Activated T-helper 17 cell treated with anti-CD3 and anti-CD28 coated beads, Interleukin-2, amount 50 U/mL, for 72 hours (primary cell): ENCODE measurements around the gene ATP1A1. TPM values are rescaled to one million over a fixed set of nuclear protein-coding genes. Genes with fewer than 3 reads are reported as not detected.
A peak's percentile ranks its signal among the peaks of the same experiment; 100 is the strongest.

Experiments
- ATAC-seq: fragments of 150-1000 bp; cut with Tn5 transposase; replicated peaks from 2 replicates; pipeline ENCODE4 v1.10.0; 2021; ENCODE audit warnings: mild to moderate bottlenecking, moderate library complexity
- H3K27ac Mint-ChIP-seq: one replicate; pipeline ENCODE4 v1.8.0; 2022; ENCODE audit warnings: mixed read lengths
- H3K27me3 Mint-ChIP-seq: one replicate; pipeline ENCODE4 v1.8.0; 2022; ENCODE audit warnings: mixed read lengths
- H3K36me3 Mint-ChIP-seq: one replicate; pipeline ENCODE4 v1.8.0; 2022; ENCODE audit warnings: low read depth, mild to moderate bottlenecking, mixed read lengths
- H3K4me1 Mint-ChIP-seq: one replicate; pipeline ENCODE4 v1.8.0; 2022; ENCODE audit warnings: mixed read lengths
- H3K4me3 Mint-ChIP-seq: one replicate; pipeline ENCODE4 v1.8.0; 2022; ENCODE audit warnings: mild to moderate bottlenecking, mixed read lengths
- H3K9me3 Mint-ChIP-seq: one replicate; pipeline ENCODE4 v1.8.0; 2022; ENCODE audit warnings: mixed read lengths
- total RNA-seq, 2 donors: library from RNA; stranded (reverse); gene quantifications; one replicate each; pipeline ENCODE4 v1.2.3, GENCODE V29; 2022

The ATP1A1 gene
- total RNA-seq, 2 donors from 2014 or later: 206 to 244 TPM

GRCh38 chr1:116382857-116383483 lies 9.9 kb downstream of the ATP1A1 start:
- H3K9me3 Mint-ChIP-seq: no peaks in the 10 kb centered on the region
- peaks cover 91% of the 10 kb centered on the region for H3K36me3 Mint-ChIP-seq
- H3K4me3 Mint-ChIP-seq: peak overlapping the region; percentile 58
- H3K27me3 Mint-ChIP-seq: no peaks in the 10 kb centered on the region
- peak overlapping the region; percentile 3 for H3K27ac Mint-ChIP-seq
- H3K4me1 Mint-ChIP-seq: peaks cover 57% of the 10 kb centered on the region
- ATAC-seq: no peak

DNA sequence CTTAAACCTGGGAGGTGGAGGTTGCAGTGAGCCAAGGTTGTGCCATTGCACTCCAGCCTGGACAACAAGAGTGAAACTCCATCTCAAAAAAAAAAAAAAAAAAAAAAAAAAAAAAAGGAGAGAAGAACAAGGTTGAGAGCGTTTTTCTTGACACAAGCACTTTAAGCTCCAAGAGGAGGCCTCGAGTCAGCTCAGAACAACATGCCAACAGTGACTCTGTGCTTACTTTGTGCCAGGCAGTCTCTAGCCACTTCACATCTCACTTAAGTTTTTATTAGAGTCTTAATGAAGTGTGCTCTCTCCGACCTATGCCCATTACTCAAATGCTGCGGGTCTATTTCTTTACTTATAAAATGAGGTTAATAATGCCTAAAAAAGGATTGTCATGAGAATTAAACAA lies 13.0 kb downstream of the ATP1A1 start:
- no peak overlapping the region for H3K4me3 Mint-ChIP-seq
- peaks cover 98% of the 10 kb centered on the region for H3K36me3 Mint-ChIP-seq
- no peak for ATAC-seq
- peaks cover 55% of the 10 kb centered on the region for H3K4me1 Mint-ChIP-seq
- no peaks in the 10 kb centered on the region for H3K27me3 Mint-ChIP-seq
- H3K27ac Mint-ChIP-seq: no peak overlapping the region
- no peaks in the 10 kb centered on the region for H3K9me3 Mint-ChIP-seq

DNA sequence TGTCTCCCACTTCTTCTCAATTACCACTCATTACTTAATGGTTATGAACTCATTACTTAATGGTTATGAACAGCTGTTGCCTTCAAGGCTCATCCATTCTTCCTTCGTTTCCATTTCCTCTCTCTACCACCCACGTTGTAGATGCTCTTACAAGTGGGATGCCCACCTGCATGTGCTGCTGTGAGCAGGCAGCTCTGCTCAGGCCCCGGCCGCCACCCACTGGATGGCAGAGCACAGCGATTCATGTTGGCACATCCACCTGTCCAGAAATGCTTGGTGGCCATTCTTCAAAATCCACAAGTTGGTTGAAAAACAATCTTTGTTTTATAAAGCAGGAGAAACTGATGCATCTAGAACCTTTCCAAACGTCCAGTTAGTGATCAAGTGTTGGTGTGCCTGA lies 14.5 kb downstream of the ATP1A1 start:
- Mint-ChIP-seq H3K36me3 (peaks cover 100% of the 10 kb centered on the region), H3K4me3 (no peak overlapping the region), H3K9me3 (no peaks in the 10 kb centered on the region), H3K27ac (no peak overlapping the region), H3K4me1 (peaks cover 52% of the 10 kb centered on the region), H3K27me3 (no peaks in the 10 kb centered on the region)
- ATAC-seq: no peak

DNA sequence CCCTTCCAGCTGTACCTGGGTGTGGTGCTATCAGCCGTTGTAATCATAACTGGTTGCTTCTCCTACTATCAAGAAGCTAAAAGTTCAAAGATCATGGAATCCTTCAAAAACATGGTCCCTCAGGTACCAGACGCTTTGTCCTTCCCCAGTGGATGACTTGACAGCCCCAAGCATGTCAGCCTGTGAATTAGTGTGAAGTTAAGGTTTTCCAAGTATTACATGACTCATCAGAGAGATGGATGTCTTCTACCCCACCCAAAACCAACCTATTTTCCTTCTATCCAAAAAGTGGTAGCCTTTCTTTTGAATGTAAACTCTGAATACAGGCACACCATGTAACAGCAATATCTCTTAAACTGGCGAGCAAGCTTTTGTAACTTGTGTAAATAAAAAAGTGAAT lies 15.1 kb downstream of the ATP1A1 start:
- Mint-ChIP-seq H3K36me3 (peaks cover 100% of the 10 kb centered on the region), H3K9me3 (no peaks in the 10 kb centered on the region), H3K4me1 (peaks cover 51% of the 10 kb centered on the region), H3K27me3 (no peaks in the 10 kb centered on the region), H3K27ac (peak overlapping the region; percentile 23), H3K4me3 (peak overlapping the region; percentile 48)
- ATAC-seq: no peak

DNA sequence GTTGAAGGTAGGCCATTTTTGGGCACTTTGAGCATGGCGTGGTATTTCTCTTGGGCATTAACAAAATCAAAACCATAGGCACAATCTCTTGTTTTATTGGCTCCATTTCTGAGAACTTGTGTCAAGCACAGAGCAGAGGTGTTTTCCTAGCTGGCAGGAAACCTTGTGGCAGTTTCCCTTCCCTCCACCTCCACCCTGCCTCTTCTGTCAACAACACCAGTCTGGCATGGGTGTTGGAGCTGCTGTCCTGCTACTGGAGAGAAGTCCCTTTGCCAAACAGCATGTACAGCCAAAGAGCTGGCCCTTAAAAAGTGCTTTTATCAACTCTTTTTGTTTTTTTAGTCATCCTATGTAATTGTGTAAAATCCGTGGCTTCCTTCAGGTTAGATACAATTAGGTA lies 16.0 kb downstream of the ATP1A1 start:
- Mint-ChIP-seq H3K36me3 (peaks cover 100% of the 10 kb centered on the region), H3K9me3 (no peaks in the 10 kb centered on the region), H3K4me1 (peaks cover 46% of the 10 kb centered on the region), H3K4me3 (peak overlapping the region; percentile 48), H3K27me3 (no peaks in the 10 kb centered on the region), H3K27ac (peak overlapping the region; percentile 23)
- peak; percentile 56 for ATAC-seq

DNA sequence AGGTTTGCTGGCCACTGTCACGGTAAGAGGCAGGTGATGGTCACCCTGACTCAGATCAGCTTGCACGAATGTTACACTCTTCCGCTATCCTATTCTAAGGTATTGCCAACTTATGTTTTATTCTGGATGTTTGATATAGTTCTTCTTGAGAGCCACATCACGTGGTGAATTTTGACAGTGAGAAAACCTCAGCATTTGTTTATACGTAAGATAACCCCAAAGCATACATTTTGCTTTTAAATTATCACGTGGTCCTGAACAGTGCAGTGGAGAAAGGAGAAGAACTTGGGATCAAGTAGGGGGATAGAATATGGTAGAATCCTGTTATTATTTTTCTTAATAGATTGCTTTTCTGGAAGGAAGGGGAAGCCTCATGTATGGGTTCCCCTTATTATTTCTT lies 16.6 kb downstream of the ATP1A1 start:
- Mint-ChIP-seq H3K4me3 (peak overlapping the region; percentile 48), H3K4me1 (peaks cover 46% of the 10 kb centered on the region), H3K27ac (peak overlapping the region; percentile 23), H3K36me3 (peaks cover 100% of the 10 kb centered on the region), H3K9me3 (no peaks in the 10 kb centered on the region), H3K27me3 (no peaks in the 10 kb centered on the region)
- ATAC-seq: no peak

- peaks cover 46% of the 10 kb centered on the region for H3K4me1 Mint-ChIP-seq
- peaks cover 100% of the 10 kb centered on the region for H3K36me3 Mint-ChIP-seq
- ATAC-seq: peak; percentile 97
- peak overlapping the region; percentile 48 for H3K4me3 Mint-ChIP-seq
- peak overlapping the region; percentile 23 for H3K27ac Mint-ChIP-seq
- H3K27me3 Mint-ChIP-seq: no peaks in the 10 kb centered on the region
- H3K9me3 Mint-ChIP-seq: no peaks in the 10 kb centered on the region
Observed at GRCh38 chr1:116390195-116390594, 17.2 kb downstream of the ATP1A1 start.

GRCh38 chr1:116391185-116391584 lies 18.1 kb downstream of the ATP1A1 start:
- Mint-ChIP-seq H3K4me3 (peak overlapping the region; percentile 48), H3K36me3 (peaks cover 100% of the 10 kb centered on the region), H3K27ac (no peak overlapping the region), H3K27me3 (no peaks in the 10 kb centered on the region), H3K9me3 (no peaks in the 10 kb centered on the region), H3K4me1 (peaks cover 46% of the 10 kb centered on the region)
- no peak for ATAC-seq

DNA sequence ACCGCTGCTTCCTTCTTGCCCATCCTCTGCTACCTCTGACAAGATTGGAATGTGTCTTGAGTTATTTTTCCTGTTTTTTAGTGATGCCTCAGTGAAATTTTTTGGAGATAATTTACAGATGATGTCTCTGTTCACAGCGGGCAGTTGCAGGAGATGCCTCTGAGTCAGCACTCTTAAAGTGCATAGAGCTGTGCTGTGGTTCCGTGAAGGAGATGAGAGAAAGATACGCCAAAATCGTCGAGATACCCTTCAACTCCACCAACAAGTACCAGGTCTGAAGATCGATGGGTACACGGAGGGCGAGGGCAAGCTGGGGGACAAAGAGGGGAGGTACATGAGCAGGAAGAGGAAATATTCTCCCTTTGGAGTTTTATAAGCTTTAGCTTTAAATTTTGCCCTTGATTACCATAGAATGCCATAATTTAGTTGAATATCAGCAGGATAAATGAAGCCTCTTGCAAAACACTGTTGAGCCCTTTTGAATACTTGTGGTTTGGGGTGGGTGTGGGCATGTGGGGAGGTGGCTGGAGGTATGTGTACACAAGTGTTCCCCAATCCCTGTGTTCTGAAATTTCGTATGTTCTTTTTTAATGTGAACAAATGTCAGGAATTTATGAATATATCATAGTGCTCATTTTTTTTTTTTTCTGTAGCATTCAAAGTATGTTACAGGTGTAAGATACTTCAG lies 19.8 kb downstream of the ATP1A1 start:
- Mint-ChIP-seq H3K4me3 (no peak overlapping the region), H3K4me1 (peaks cover 37% of the 10 kb centered on the region), H3K36me3 (peaks cover 100% of the 10 kb centered on the region), H3K9me3 (no peaks in the 10 kb centered on the region), H3K27ac (peak overlapping the region; percentile 55), H3K27me3 (no peaks in the 10 kb centered on the region)
- ATAC-seq: no peak

DNA sequence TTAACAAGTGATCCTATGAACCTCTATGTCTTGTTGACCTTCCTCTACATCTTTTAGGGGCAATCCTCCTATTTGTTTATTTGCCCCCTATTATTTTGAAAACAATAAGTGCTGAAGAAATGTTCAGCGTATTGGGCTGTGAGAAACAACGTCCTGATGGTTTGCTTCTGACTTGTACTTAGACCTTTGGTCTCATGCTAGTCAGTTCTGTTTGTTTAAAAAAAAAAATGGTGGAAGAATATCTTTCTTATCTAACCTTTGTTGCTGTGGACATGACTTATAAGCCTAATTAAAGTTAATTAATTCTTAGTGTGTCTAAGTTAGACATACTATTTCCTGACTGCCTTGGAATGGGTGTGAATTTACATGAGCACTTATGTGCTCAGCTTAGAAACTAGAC lies 20.7 kb downstream of the ATP1A1 start:
- Mint-ChIP-seq H3K9me3 (no peaks in the 10 kb centered on the region), H3K4me1 (peaks cover 29% of the 10 kb centered on the region), H3K36me3 (peaks cover 100% of the 10 kb centered on the region), H3K27me3 (no peaks in the 10 kb centered on the region), H3K27ac (no peak overlapping the region), H3K4me3 (no peak overlapping the region)
- ATAC-seq: no peak

- Mint-ChIP-seq H3K36me3 (peaks cover 100% of the 10 kb centered on the region), H3K4me3 (no peak overlapping the region), H3K4me1 (peaks cover 24% of the 10 kb centered on the region), H3K27me3 (no peaks in the 10 kb centered on the region), H3K9me3 (no peaks in the 10 kb centered on the region), H3K27ac (peak overlapping the region; percentile 61)
- no peak for ATAC-seq
Observed at GRCh38 chr1:116394270-116394669, 21.2 kb downstream of the ATP1A1 start.

GRCh38 chr1:116396769-116397168 lies 23.7 kb downstream of the ATP1A1 start:
- no peaks in the 10 kb centered on the region for H3K9me3 Mint-ChIP-seq
- no peak overlapping the region for H3K4me3 Mint-ChIP-seq
- no peak overlapping the region for H3K27ac Mint-ChIP-seq
- H3K27me3 Mint-ChIP-seq: no peaks in the 10 kb centered on the region
- H3K36me3 Mint-ChIP-seq: peaks cover 100% of the 10 kb centered on the region
- peaks cover 8% of the 10 kb centered on the region for H3K4me1 Mint-ChIP-seq
- ATAC-seq: no peak

GRCh38 chr1:116397728-116398127 lies 24.7 kb downstream of the ATP1A1 start:
- no peak overlapping the region for H3K4me3 Mint-ChIP-seq
- H3K4me1 Mint-ChIP-seq: peaks cover 2% of the 10 kb centered on the region
- H3K27ac Mint-ChIP-seq: peak overlapping the region; percentile 28
- peaks cover 100% of the 10 kb centered on the region for H3K36me3 Mint-ChIP-seq
- H3K9me3 Mint-ChIP-seq: no peaks in the 10 kb centered on the region
- no peak for ATAC-seq
- no peaks in the 10 kb centered on the region for H3K27me3 Mint-ChIP-seq

GRCh38 chr1:116400780-116401179 lies 27.7 kb downstream of the ATP1A1 start:
- Mint-ChIP-seq H3K27ac (peak overlapping the region; percentile 90), H3K9me3 (no peaks in the 10 kb centered on the region), H3K4me3 (no peak overlapping the region)

GRCh38 chr1:116401646-116402176 lies 28.7 kb downstream of the ATP1A1 start:
- Mint-ChIP-seq H3K9me3 (no peaks in the 10 kb centered on the region), H3K27ac (peak overlapping the region; percentile 90), H3K4me3 (no peak overlapping the region), H3K27me3 (no peaks in the 10 kb centered on the region), H3K4me1 (no peaks in the 10 kb centered on the region), H3K36me3 (peaks cover 100% of the 10 kb centered on the region)
- ATAC-seq: no peak

More at GRCh38 chr1:116400780-116401179, 27.7 kb downstream of the ATP1A1 start:
- ATAC-seq: no peak
- H3K4me1 Mint-ChIP-seq: no peaks in the 10 kb centered on the region
- peaks cover 100% of the 10 kb centered on the region for H3K36me3 Mint-ChIP-seq
- H3K27me3 Mint-ChIP-seq: no peaks in the 10 kb centered on the region
